Right lobe of liver (tissue), 4 donors: ENCODE data around the gene LAMB1.

Experiments
- CTCF ChIP-seq, 4 donors: fragments of 200-600 bp in 3 of 4; fragments of 450-650 bp in 1 of 4; IDR thresholded peaks; one replicate each; pipeline versions ENCODE4 v1.5.1 to v1.8.0; 2016 to 2022; ENCODE audit warnings: antibody characterized with exemption in 4 of 4, mild to moderate bottlenecking in 2 of 4
- POLR2A ChIP-seq: fragments of 450-650 bp; IDR thresholded peaks from one replicate; pipeline ENCODE4 v1.6.1; 2017; ENCODE audit warnings: antibody characterized with exemption, mild to moderate bottlenecking
- donor health status: DM: no; HTN: no; CAD: no.
- donor health status: DM: no; HTN: no; CAD: no.
- donor health status: DM: no; HTN: yes; CAD: no.

GRCh38 chr7:108046952-108047506, 44.1 kb upstream of the LAMB1 start:
- TF ChIP-seq CTCF (IDR thresholded peaks at IDR 0.05), result no peak
- no peak for TF ChIP-seq POLR2A
